Measurements from ENCODE around the gene SLC12A7. TPM values are rescaled to one million over a fixed set of nuclear protein-coding genes. Genes with fewer than 3 reads are reported as not detected.
A peak's percentile ranks its signal among the peaks of the same experiment; 100 is the strongest.

The SLC12A7 gene
- total RNA-seq, 4 donors from 2014 or later: 8.6 to 29.0 (median 21.5) TPM

GRCh38 chr5:1135696-1136525 lies 24.0 kb upstream of the SLC12A7 start:
- no peak overlapping the region for H3K4me3 ChIP-seq
- H3K4me1 ChIP-seq: peaks cover 38% of the 10 kb centered on the region
- no peaks in the 10 kb centered on the region for H3K9me3 ChIP-seq
- TF ChIP-seq, protein P1, sequence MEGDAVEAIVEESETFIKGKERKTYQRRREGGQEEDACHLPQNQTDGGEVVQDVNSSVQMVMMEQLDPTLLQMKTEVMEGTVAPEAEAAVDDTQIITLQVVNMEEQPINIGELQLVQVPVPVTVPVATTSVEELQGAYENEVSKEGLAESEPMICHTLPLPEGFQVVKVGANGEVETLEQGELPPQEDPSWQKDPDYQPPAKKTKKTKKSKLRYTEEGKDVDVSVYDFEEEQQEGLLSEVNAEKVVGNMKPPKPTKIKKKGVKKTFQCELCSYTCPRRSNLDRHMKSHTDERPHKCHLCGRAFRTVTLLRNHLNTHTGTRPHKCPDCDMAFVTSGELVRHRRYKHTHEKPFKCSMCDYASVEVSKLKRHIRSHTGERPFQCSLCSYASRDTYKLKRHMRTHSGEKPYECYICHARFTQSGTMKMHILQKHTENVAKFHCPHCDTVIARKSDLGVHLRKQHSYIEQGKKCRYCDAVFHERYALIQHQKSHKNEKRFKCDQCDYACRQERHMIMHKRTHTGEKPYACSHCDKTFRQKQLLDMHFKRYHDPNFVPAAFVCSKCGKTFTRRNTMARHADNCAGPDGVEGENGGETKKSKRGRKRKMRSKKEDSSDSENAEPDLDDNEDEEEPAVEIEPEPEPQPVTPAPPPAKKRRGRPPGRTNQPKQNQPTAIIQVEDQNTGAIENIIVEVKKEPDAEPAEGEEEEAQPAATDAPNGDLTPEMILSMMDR (IDR thresholded peaks at IDR 0.05): no peak
- TF ChIP-seq POLR2A (IDR thresholded peaks at IDR 0.05) (no peak), EP300 (IDR thresholded peaks at IDR 0.05) (no peak), POLR2AphosphoS5 (IDR thresholded peaks at IDR 0.05) (no peak)
- H3K27me3 ChIP-seq: peaks cover 9% of the 10 kb centered on the region
- DNase-seq (ENCODE audit: low spot score in 2 of 2): no peak
- H3K27ac ChIP-seq: no peak overlapping the region
- no peaks in the 10 kb centered on the region for H3K36me3 ChIP-seq
- WGBS: 85% methylated on average over 23 of the region's 27 CpGs

GRCh38 chr5:1134478-1134877 lies 22.6 kb upstream of the SLC12A7 start:
- Histone ChIP-seq H3K27me3 (peaks cover 12% of the 10 kb centered on the region), H3K9me3 (no peaks in the 10 kb centered on the region), H3K36me3 (no peaks in the 10 kb centered on the region), H3K27ac (no peak overlapping the region), H3K4me1 (peaks cover 40% of the 10 kb centered on the region), H3K4me3 (no peak overlapping the region)
- 74% methylated on average over 14 of the region's 14 CpGs for WGBS
- TF ChIP-seq, protein P1 (IDR thresholded peaks at IDR 0.05): no peak
- TF ChIP-seq POLR2AphosphoS5 (IDR thresholded peaks at IDR 0.05) (no peak), POLR2A (IDR thresholded peaks at IDR 0.05) (no peak), EP300 (IDR thresholded peaks at IDR 0.05) (no peak)
- DNase-seq (ENCODE audit: low spot score in 2 of 2): no peak

- WGBS: 65% methylated on average over 17 of the region's 17 CpGs
- no peak overlapping the region for H3K4me3 ChIP-seq
- H3K36me3 ChIP-seq: no peaks in the 10 kb centered on the region
- no peak for DNase-seq (ENCODE audit: low spot score in 2 of 2)
- no peaks in the 10 kb centered on the region for H3K9me3 ChIP-seq
- H3K27ac ChIP-seq: peak overlapping the region; percentile 33
- TF ChIP-seq, protein P1 (IDR thresholded peaks at IDR 0.05): no peak
- TF ChIP-seq POLR2A (IDR thresholded peaks at IDR 0.05) (no peak), EP300 (IDR thresholded peaks at IDR 0.05) (no peak), POLR2AphosphoS5 (IDR thresholded peaks at IDR 0.05) (no peak)
- H3K27me3 ChIP-seq: peaks cover 19% of the 10 kb centered on the region
- H3K4me1 ChIP-seq: peaks cover 46% of the 10 kb centered on the region
These were observed 21.8 kb upstream of the SLC12A7 start for GRCh38 chr5:1133510-1134201.

- no peak overlapping the region for H3K4me3 ChIP-seq
- no peak for DNase-seq (ENCODE audit: low spot score in 2 of 2)
- no peaks in the 10 kb centered on the region for H3K9me3 ChIP-seq
- peaks cover 23% of the 10 kb centered on the region for H3K27me3 ChIP-seq
- peaks cover 51% of the 10 kb centered on the region for H3K4me1 ChIP-seq
- H3K27ac ChIP-seq: peak overlapping the region; percentile 33
- TF ChIP-seq, protein P1 (IDR thresholded peaks at IDR 0.05): no peak
- TF ChIP-seq POLR2A (IDR thresholded peaks at IDR 0.05): no peak
- TF ChIP-seq POLR2AphosphoS5 (IDR thresholded peaks at IDR 0.05): no peak
- no peak for TF ChIP-seq EP300 (IDR thresholded peaks at IDR 0.05)
- H3K36me3 ChIP-seq: no peaks in the 10 kb centered on the region
- WGBS: 84% methylated on average over 5 of the region's 9 CpGs
These were observed 21.2 kb upstream of the SLC12A7 start for GRCh38 chr5:1133108-1133507.

GRCh38 chr5:1132570-1132969 lies 20.7 kb upstream of the SLC12A7 start:
- H3K9me3 ChIP-seq: no peaks in the 10 kb centered on the region
- peaks cover 23% of the 10 kb centered on the region for H3K27me3 ChIP-seq
- TF ChIP-seq POLR2A (IDR thresholded peaks at IDR 0.05) (no peak), POLR2AphosphoS5 (IDR thresholded peaks at IDR 0.05) (no peak), EP300 (IDR thresholded peaks at IDR 0.05) (no peak)
- TF ChIP-seq, protein P1 (IDR thresholded peaks at IDR 0.05): no peak
- H3K27ac ChIP-seq: no peak overlapping the region
- no peak for DNase-seq (ENCODE audit: low spot score in 2 of 2)
- H3K4me1 ChIP-seq: peaks cover 51% of the 10 kb centered on the region
- 73% methylated on average over 8 of the region's 8 CpGs for WGBS
- H3K36me3 ChIP-seq: no peaks in the 10 kb centered on the region
- no peak overlapping the region for H3K4me3 ChIP-seq

Measured in suprapubic skin (tissue), 4 donors.